Endothelial cell (in vitro differentiated cells): ENCODE data around the gene R3HCC1L. TPM values are rescaled to one million over a fixed set of nuclear protein-coding genes. Genes with fewer than 3 reads are reported as not detected.

Source experiments
- DNase-seq: peaks from one replicate; pipeline ENCODE4 v3.0.0; 2021; ENCODE audit warnings: low spot score
- H3K27ac Mint-ChIP-seq: one replicate; pipeline ENCODE4 v1.8.0; 2021; ENCODE audit warnings: mixed read lengths, inconsistent platforms; ENCODE audit not compliant: unreplicated experiment
- H3K27me3 Mint-ChIP-seq: one replicate; pipeline ENCODE4 v1.8.0; 2021; ENCODE audit warnings: mild to moderate bottlenecking, moderate library complexity, mixed read lengths, inconsistent platforms; ENCODE audit not compliant: unreplicated experiment
- H3K36me3 Mint-ChIP-seq: one replicate; pipeline ENCODE4 v1.8.0; 2021; ENCODE audit warnings: mild to moderate bottlenecking, low read depth, mixed read lengths, inconsistent platforms; ENCODE audit not compliant: unreplicated experiment
- H3K4me1 Mint-ChIP-seq: one replicate; pipeline ENCODE4 v1.8.0; 2021; ENCODE audit warnings: mild to moderate bottlenecking, mixed read lengths, inconsistent platforms; ENCODE audit not compliant: unreplicated experiment
- H3K4me3 Mint-ChIP-seq: one replicate; pipeline ENCODE4 v1.8.0; 2021; ENCODE audit warnings: mild to moderate bottlenecking, mixed read lengths, inconsistent platforms; ENCODE audit not compliant: unreplicated experiment
- H3K9me3 Mint-ChIP-seq: one replicate; pipeline ENCODE4 v1.8.0; 2021; ENCODE audit warnings: mixed read lengths, inconsistent platforms; ENCODE audit not compliant: unreplicated experiment
- CTCF ChIP-seq: fragments of 200-600 bp; sonication (generic); IDR thresholded peaks from one replicate; pipeline ENCODE4 v1.5.0; 2021; ENCODE audit warnings: antibody characterized with exemption; ENCODE audit not compliant: unreplicated experiment
- total RNA-seq: library from RNA; stranded (reverse); fragmentation: NEBNext Ultra II Directional; extraction: Animal tissue kit (Norgen Biotek cat#: 25700); gene quantifications from one replicate; pipeline ENCODE4 v1.2.1, GENCODE V29; 2021; ENCODE audit not compliant: unreplicated experiment

The R3HCC1L gene
- total RNA-seq, 1 donor from 2014 or later = 21.3 TPM

GRCh38 chr10:98274562-98274961 lies 140.1 kb downstream of the R3HCC1L start:
- H3K36me3 Mint-ChIP-seq = no peaks in the 10 kb centered on the region
- H3K4me1 Mint-ChIP-seq = peaks cover 23% of the 10 kb centered on the region
- no peak for TF ChIP-seq CTCF
- peaks cover 4% of the 10 kb centered on the region for H3K27me3 Mint-ChIP-seq
- no peak overlapping the region for H3K4me3 Mint-ChIP-seq
- H3K27ac Mint-ChIP-seq = peak overlapping the region; percentile 27
- H3K9me3 Mint-ChIP-seq = no peaks in the 10 kb centered on the region
- DNase-seq = no peak

GRCh38 chr10:98276311-98276710 lies 141.9 kb downstream of the R3HCC1L start:
- H3K36me3 Mint-ChIP-seq = no peaks in the 10 kb centered on the region
- no peak for TF ChIP-seq CTCF
- no peak overlapping the region for H3K4me3 Mint-ChIP-seq
- peaks cover 20% of the 10 kb centered on the region for H3K4me1 Mint-ChIP-seq
- H3K9me3 Mint-ChIP-seq = no peaks in the 10 kb centered on the region
- H3K27me3 Mint-ChIP-seq = peaks cover 3% of the 10 kb centered on the region
- no peak overlapping the region for H3K27ac Mint-ChIP-seq
- no peak for DNase-seq

GRCh38 chr10:98285416-98285815 lies 151.0 kb downstream of the R3HCC1L start:
- H3K4me1 Mint-ChIP-seq = no peaks in the 10 kb centered on the region
- no peak overlapping the region for H3K4me3 Mint-ChIP-seq
- no peak for TF ChIP-seq CTCF
- no peaks in the 10 kb centered on the region for H3K27me3 Mint-ChIP-seq
- H3K9me3 Mint-ChIP-seq = no peaks in the 10 kb centered on the region
- H3K36me3 Mint-ChIP-seq = no peaks in the 10 kb centered on the region
- no peak overlapping the region for H3K27ac Mint-ChIP-seq
- DNase-seq = no peak

- H3K4me1 Mint-ChIP-seq = no peaks in the 10 kb centered on the region
- TF ChIP-seq CTCF = no peak
- H3K36me3 Mint-ChIP-seq = no peaks in the 10 kb centered on the region
- DNase-seq = no peak
- no peaks in the 10 kb centered on the region for H3K9me3 Mint-ChIP-seq
- no peaks in the 10 kb centered on the region for H3K27me3 Mint-ChIP-seq
- no peak overlapping the region for H3K27ac Mint-ChIP-seq
- H3K4me3 Mint-ChIP-seq = no peak overlapping the region
These were observed 152.0 kb downstream of the R3HCC1L start for GRCh38 chr10:98286419-98286818.

GRCh38 chr10:98287321-98287720 lies 152.9 kb downstream of the R3HCC1L start:
- no peak overlapping the region for H3K4me3 Mint-ChIP-seq
- DNase-seq = no peak
- H3K9me3 Mint-ChIP-seq = no peaks in the 10 kb centered on the region
- TF ChIP-seq CTCF = no peak
- H3K27ac Mint-ChIP-seq = no peak overlapping the region
- H3K36me3 Mint-ChIP-seq = no peaks in the 10 kb centered on the region
- H3K4me1 Mint-ChIP-seq = no peaks in the 10 kb centered on the region
- H3K27me3 Mint-ChIP-seq = no peaks in the 10 kb centered on the region
